ENCODE measurements around the gene MDGA2.

MDGA2 gene

GRCh38 chr14:47057364-47057763 lies 618.0 kb downstream of the MDGA2 start:
- TF ChIP-seq, protein P1, sequence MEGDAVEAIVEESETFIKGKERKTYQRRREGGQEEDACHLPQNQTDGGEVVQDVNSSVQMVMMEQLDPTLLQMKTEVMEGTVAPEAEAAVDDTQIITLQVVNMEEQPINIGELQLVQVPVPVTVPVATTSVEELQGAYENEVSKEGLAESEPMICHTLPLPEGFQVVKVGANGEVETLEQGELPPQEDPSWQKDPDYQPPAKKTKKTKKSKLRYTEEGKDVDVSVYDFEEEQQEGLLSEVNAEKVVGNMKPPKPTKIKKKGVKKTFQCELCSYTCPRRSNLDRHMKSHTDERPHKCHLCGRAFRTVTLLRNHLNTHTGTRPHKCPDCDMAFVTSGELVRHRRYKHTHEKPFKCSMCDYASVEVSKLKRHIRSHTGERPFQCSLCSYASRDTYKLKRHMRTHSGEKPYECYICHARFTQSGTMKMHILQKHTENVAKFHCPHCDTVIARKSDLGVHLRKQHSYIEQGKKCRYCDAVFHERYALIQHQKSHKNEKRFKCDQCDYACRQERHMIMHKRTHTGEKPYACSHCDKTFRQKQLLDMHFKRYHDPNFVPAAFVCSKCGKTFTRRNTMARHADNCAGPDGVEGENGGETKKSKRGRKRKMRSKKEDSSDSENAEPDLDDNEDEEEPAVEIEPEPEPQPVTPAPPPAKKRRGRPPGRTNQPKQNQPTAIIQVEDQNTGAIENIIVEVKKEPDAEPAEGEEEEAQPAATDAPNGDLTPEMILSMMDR (IDR thresholded peaks at IDR 0.05; ENCODE audit: insufficient read depth, low read length, poor library complexity, severe bottlenecking), result no peak
- DNase-seq (ENCODE audit: extremely low read depth, insufficient read length), result no peak
- Histone ChIP-seq H3K27me3 (replicated peaks; ENCODE audit: control insufficient read depth, insufficient read depth, low read length) (no peaks in the 10 kb centered on the region), H3K4me3 (replicated peaks; ENCODE audit: low read depth, low read length) (no peak overlapping the region), H3K36me3 (ENCODE audit: control insufficient read depth, insufficient read depth, low read length) (no peaks in the 10 kb centered on the region)

DNA sequence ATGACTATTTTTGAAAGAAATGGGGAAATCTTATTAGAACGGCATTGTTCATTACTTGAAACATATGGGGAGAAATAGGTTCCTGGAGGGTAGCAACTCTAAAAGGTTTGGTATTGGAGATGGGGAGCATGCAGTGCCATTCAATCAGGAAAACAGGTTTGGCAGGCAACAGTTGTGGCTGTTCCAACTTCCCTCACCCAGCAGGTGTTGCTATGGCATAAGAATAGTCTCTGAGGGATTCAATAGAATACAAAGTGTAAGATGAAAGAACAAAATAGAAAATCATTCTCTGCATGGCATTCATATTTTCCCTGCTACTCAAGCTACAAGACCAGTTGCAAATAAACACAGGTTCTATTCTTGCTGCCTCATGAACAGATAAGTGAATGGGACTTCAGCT lies 630.6 kb downstream of the MDGA2 start:
- TF ChIP-seq, protein P1 (IDR thresholded peaks at IDR 0.05; ENCODE audit: insufficient read depth, low read length, poor library complexity, severe bottlenecking), result no peak
- Histone ChIP-seq H3K36me3 (ENCODE audit: control insufficient read depth, insufficient read depth, low read length) (no peaks in the 10 kb centered on the region), H3K27me3 (replicated peaks; ENCODE audit: control insufficient read depth, insufficient read depth, low read length) (no peaks in the 10 kb centered on the region), H3K4me3 (replicated peaks; ENCODE audit: low read depth, low read length) (no peak overlapping the region)
- no peak for DNase-seq (ENCODE audit: extremely low read depth, insufficient read length)

GRCh38 chr14:47040550-47040949 lies 634.9 kb downstream of the MDGA2 start:
- no peaks in the 10 kb centered on the region for H3K36me3 ChIP-seq (ENCODE audit: control insufficient read depth, insufficient read depth, low read length)
- TF ChIP-seq, protein P1 (IDR thresholded peaks at IDR 0.05; ENCODE audit: insufficient read depth, low read length, poor library complexity, severe bottlenecking), result no peak
- DNase-seq (ENCODE audit: extremely low read depth, insufficient read length), result no peak
- H3K27me3 ChIP-seq (replicated peaks; ENCODE audit: control insufficient read depth, insufficient read depth, low read length), result no peaks in the 10 kb centered on the region
- H3K4me3 ChIP-seq (replicated peaks; ENCODE audit: low read depth, low read length), result no peak overlapping the region

DNA sequence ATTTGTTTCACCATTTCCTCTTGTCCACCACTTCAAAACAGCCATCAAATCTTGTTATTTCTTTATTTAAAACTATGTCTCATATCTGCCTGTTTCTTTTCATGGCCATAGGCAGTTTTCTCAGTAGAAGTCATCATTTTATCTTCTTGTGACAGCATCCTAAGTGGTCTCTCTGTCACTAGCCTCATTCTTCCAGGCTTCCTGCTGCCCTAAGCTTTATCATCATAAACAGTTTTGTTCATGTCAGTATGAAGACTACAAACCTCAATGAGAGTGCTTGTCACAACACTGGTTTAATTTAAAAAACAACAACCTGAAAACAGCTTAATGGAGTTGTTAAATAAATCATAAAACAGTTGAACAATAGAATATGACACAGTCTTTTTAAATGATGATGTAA lies 636.1 kb downstream of the MDGA2 start:
- no peaks in the 10 kb centered on the region for H3K27me3 ChIP-seq (replicated peaks; ENCODE audit: control insufficient read depth, insufficient read depth, low read length)
- no peak for DNase-seq (ENCODE audit: extremely low read depth, insufficient read length)
- TF ChIP-seq, protein P1 (IDR thresholded peaks at IDR 0.05; ENCODE audit: insufficient read depth, low read length, poor library complexity, severe bottlenecking), result no peak
- no peaks in the 10 kb centered on the region for H3K36me3 ChIP-seq (ENCODE audit: control insufficient read depth, insufficient read depth, low read length)
- no peak overlapping the region for H3K4me3 ChIP-seq (replicated peaks; ENCODE audit: low read depth, low read length)

DNA sequence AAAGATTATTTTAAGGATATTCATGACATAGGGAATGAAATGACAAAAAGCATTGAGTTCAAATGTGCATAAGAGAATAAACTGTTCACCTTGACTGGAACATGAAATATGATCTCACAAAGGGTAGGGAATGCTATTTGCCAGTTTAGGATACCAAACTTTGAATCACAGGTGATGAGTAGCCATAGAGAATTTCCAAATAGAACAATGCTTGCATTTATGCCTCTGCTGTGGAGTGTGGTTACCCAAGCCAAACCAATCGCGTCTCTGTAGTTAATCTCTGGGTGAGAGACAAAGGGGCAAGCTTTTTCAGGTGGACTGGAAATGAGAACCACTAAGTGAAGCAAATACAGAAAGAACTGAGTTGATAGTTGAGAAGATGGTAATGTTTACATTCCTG lies 652.7 kb downstream of the MDGA2 start:
- H3K27me3 ChIP-seq (replicated peaks; ENCODE audit: control insufficient read depth, insufficient read depth, low read length), result no peaks in the 10 kb centered on the region
- DNase-seq (ENCODE audit: extremely low read depth, insufficient read length), result no peak
- no peaks in the 10 kb centered on the region for H3K36me3 ChIP-seq (ENCODE audit: control insufficient read depth, insufficient read depth, low read length)
- TF ChIP-seq, protein P1 (IDR thresholded peaks at IDR 0.05; ENCODE audit: insufficient read depth, low read length, poor library complexity, severe bottlenecking), result no peak
- H3K4me3 ChIP-seq (replicated peaks; ENCODE audit: low read depth, low read length), result no peak overlapping the region

GRCh38 chr14:47020500-47020899 lies 654.9 kb downstream of the MDGA2 start:
- no peaks in the 10 kb centered on the region for H3K27me3 ChIP-seq (replicated peaks; ENCODE audit: control insufficient read depth, insufficient read depth, low read length)
- TF ChIP-seq, protein P1 (IDR thresholded peaks at IDR 0.05; ENCODE audit: insufficient read depth, low read length, poor library complexity, severe bottlenecking), result no peak
- no peak overlapping the region for H3K4me3 ChIP-seq (replicated peaks; ENCODE audit: low read depth, low read length)
- no peak for DNase-seq (ENCODE audit: extremely low read depth, insufficient read length)
- H3K36me3 ChIP-seq (ENCODE audit: control insufficient read depth, insufficient read depth, low read length), result no peaks in the 10 kb centered on the region

Data from GM06990 (cell line).